ENCODE measurements around the gene TENT5C.

Gene TENT5C

DNA sequence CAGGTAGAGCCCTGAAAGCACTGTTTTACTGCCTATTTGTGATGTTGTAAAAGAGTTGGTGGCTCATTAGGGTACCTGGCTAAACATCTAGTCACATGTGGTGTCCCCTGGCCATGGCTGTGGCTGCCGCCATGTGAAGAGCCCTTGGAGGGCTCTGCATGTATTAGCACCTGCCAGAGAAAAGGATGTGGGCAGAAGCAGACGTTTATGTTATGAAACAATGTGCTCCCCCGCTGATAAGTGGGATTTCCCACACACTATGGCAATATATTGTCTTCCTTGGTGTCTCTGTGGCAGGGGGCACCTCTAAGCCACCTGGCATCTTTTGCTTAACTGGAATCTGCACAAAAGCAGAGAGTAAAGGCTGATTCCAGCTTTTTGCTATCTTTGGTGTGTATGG is 9.6 kb downstream of the TENT5C start:
- ATAC-seq = peak; percentile 50 to 62

DNA sequence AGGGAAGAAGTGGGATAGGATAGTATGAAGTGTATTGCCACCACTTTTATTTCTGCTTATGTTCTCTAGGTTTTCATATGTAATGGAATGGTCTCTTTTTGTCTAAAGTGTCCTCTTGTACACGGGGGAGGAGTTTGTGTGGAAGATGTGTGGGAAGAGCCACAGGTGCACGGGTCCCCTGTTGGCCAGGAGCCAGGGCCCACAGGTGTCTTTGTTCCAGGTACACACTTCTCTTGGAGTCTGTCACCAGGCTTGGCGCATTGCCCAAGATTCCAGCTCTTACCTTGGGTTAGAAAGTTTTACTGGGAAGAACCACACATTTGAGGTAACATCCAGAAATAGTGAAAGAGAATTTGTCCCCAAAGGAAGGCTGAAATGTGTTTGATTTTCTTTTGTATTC is 10.5 kb downstream of the TENT5C start:
- no peak for ATAC-seq

DNA sequence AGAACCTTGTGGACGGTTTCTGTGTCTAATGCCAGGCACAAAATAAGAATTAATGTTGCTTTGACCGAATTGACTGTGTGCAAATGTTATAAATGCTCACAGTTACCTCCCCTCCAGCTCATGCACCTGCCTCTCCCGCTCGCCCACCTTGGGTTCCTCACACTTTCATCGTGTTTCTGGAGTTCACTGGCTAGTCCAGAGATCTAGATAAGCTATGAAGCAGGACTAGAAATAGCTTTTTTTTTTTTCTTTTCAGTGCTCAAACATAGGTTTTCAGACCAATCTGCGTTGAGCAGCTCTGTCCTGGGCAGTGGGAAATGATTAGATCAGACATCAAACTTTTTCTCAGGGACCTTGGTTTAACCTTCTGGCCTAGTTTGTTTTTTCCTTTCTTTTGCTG is 11.1 kb downstream of the TENT5C start:
- ATAC-seq = no peak

DNA sequence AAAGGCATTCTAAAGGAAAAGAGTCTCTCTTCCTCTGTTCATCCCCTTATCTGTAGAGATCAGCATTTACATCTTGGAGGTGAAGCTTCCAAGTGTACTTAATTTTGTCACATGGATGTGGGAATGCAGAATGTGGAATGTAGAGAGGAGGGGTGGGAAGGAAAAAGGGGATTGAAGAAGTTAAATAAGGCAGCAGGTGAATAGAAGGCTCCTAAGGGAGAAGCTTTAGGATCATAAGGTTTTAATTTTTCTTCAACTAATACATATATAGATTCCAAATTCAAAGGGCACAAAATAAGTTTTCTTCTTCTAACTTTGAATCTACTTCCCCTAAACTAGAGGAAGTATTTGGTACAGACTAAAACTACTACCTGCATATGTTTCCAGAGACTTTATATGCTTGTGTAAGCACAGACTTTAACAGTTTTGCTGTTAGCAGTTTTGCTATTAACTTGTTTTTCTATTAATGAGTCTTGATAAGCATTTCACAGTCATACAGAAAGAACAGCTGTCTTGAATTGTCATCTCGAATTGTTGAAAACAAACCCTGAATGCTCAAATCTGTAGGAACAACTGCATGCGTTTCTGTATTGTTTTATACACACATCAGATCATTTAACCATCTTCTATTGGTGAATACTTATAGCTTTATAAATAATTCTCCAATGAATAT is 12.7 kb downstream of the TENT5C start:
- peak; percentile 36 to 56 for ATAC-seq

DNA sequence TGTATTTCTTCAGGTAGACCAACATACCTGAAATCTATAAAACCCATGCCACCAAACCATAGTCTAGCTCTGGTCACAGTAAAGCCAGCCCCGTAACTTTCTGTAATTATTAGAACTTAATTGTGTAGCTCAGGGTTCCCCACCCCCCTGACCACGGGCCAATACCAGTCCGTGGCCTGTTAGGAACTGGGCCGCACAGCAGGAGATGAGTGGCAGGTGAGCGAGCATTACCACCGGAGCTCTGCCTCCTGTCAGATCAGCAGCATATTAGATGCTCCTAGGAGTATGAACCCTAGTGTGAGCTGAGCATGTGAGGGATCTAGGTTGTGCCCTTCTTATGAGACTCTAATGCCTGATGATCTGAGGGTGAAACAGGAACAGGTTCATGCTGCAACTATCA is 14.6 kb downstream of the TENT5C start:
- no peak for ATAC-seq

DNA sequence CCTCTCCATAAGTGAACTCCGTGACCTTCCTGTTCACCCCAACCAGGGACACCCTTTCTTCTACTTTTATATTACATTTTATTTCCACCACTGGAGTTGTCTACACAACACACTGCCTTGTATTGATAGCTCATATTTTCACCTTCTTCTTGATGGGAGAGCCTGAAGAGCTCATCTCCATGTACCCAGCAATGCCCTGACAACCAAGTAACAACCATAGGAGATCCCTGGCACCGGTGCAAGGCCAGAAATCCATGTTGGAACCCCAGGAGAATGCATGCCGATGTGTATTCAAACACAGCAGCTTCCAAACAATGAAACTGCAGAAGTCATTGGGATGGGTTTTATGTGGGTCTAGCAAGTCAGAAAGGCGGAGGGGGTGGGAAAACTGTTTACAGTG is 15.5 kb downstream of the TENT5C start:
- ATAC-seq = no peak

DNA sequence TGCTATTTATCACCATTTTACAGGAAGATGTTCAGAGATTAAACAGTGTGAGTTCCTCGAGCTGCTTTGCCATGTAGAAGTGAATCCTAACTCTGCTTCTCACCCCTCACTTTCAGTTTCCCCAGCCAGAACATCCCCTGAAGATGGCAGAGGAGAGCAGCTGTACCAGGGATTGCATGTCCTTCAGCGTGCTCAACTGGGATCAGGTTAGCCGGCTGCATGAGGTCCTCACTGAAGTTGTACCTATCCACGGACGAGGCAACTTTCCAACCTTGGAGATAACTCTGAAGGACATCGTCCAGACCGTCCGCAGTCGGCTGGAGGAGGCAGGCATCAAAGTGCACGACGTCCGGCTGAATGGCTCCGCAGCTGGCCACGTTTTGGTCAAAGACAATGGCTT is 16.9 kb downstream of the TENT5C start:
- peak in 1 of 2 donors; percentile 4 for ATAC-seq

DNA sequence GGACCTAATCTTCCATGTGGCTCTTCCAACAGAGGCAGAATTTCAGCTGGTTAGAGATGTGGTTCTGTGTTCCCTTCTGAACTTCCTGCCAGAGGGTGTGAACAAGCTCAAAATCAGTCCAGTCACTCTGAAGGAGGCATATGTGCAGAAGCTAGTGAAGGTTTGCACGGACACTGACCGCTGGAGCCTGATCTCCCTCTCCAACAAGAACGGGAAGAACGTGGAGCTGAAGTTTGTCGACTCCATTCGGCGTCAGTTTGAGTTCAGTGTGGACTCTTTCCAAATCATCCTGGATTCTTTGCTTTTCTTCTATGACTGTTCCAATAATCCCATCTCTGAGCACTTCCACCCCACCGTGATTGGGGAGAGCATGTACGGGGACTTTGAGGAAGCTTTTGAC is 17.3 kb downstream of the TENT5C start:
- ATAC-seq = no peak

DNA sequence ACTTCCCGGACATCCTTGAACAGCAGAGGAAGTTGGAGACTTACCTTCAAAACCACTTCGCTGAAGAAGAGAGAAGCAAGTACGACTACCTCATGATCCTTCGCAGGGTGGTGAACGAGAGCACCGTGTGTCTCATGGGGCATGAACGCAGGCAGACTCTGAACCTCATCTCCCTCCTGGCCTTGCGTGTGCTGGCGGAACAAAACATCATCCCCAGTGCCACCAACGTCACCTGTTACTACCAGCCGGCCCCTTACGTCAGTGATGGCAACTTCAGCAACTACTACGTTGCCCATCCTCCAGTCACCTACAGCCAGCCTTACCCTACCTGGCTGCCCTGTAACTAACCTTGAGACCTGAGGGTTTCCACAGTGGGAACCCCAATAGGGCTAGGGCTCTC is 17.9 kb downstream of the TENT5C start:
- no peak for ATAC-seq

DNA sequence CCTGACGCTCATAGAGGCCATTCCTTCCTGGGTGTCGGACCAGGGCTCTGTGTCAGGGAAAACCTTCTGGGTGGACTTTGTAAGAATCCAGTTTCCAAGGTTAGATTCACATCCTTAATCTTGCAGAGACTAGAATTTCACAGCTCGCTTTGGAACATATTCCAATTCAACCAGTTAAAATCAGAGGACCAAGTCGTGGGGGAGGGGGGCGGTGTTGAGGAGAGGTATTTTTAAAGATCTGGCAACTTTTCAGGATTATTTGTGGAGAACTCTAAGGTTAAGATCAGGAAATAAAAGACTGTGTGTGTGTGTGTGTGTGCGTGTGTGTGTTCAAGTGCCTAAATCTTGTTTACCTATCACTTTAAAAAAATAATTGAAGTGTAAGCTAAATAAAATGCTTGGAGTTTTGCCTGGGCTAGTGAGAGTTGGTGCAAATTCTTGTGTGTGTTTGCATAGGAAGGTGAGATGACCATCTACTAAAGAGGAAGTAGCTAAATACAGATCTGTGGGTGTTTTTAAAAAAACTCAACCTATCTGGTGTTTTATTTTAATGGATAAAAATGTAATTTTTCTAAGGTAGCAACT is 21.8 kb downstream of the TENT5C start:
- ATAC-seq = no peak

DNA sequence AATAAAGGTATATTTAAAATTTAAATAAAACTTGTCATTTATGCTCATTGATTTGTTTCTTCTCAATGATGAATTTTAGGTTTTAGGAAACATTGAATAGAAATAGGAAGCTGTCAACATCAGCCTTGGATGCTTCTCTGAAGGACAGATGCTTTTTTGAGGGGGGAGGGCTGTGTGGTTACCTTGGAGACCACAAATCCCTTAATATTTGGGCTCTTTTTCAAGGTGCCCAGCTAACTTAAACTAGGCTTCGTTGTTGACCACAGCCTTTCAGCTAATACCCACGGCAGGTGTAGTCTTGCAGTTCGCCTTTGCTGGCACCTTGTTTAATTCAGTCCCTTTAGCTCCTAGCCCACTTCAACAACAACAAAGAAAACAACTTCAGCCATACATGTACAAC is 22.5 kb downstream of the TENT5C start:
- no peak for ATAC-seq

DNA sequence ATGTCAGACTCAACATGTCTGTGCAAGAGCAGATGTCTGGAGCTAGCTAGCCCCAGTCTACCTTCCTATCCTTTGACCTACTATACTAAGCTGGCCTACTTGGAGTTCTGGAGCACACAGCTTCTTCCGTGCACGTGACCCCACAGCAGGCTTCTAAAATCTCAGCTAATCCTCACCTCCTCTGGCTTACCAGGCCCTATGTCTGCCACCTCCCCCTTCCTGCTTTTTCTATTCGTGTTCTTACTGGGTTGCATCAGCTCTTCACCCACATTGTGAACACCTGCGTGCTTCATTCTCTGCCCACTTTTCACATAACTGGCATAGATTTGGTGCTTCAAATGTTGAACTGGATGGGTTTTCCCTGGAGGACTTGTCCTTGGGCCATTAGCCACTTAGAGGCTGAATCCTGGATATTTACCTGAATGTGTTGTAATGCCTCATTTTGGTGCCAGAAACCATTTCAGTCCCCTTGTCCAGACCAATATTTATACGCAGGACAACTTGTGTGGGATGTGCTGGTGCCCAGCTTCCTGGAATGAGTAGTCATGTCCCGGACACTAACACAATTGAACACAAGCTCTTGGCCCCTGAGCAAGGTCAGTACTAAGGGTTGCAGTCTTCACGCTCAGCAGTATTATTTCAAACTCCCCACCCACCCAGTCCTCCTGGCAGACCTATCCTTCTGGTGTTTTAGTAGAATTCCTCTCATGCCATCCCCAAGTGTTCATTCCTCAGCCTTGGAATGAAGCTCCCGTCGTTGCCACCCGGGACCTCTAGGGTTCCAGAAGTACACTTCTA is 24.0 kb downstream of the TENT5C start:
- ATAC-seq = no peak

DNA sequence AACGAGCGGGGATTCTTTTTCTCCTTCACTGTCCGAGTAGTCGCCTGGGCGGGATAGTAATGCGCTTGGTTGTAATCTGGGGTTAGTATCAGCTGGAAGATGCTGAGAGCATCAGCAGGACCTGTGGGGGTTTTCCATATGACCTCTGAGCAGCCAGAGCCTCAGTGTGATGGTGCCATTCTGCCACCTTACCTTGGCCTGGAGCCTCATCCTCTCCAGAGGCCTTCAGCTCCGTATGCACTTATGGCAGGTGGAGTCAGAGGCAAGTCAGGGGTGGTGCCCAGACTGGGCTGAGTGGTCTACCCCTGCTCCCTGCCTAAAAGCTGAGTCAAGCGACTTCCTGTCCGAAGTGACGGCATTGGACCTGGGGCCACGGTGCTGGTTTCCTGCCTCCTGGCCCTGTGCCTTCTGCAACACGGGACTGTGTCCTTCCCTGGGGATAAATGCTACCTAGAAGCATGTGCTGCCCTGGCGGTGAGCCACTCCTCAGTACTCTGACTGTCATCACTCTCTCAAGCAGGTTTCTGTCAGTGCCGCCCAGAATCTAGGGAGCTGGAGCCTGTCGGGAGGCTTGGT is 24.7 kb downstream of the TENT5C start:
- ATAC-seq = no peak

DNA sequence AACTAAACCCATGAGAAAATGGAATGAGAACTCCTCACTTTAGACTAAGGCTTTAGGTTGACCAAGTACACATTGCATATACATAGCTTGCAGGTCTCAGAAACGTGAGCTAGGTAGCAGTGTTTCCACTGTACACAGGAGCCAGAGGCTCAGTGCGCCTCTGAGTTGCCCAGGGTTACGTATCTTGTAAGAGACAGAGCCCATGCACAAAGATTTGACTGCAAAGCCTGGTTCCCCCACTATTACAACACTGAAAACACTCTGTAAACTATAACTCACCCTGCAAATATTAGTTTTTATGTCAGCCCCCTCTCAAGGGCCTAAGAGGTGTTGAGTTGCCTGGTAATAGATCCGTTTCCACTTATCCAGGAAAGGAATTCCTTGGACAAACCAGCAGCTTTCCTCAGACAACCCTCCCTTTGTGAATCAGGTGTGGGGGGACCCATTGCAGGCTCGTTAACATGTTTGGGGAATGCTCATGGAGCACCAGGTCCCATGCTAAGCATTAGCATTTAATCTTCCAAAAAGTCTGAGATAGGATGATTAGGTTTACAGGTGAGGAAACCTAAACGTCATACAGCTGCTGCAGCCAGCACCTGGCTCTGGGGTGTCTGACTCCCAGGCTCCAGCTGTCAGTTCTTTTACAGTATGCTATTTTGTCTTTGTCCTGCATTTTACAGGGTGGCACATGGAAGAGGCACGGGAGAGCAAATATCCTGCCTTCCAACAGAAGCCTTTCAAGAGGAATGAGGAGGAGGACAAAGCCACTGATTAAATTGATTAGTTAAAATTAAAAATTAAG is 25.7 kb downstream of the TENT5C start:
- no peak for ATAC-seq

DNA sequence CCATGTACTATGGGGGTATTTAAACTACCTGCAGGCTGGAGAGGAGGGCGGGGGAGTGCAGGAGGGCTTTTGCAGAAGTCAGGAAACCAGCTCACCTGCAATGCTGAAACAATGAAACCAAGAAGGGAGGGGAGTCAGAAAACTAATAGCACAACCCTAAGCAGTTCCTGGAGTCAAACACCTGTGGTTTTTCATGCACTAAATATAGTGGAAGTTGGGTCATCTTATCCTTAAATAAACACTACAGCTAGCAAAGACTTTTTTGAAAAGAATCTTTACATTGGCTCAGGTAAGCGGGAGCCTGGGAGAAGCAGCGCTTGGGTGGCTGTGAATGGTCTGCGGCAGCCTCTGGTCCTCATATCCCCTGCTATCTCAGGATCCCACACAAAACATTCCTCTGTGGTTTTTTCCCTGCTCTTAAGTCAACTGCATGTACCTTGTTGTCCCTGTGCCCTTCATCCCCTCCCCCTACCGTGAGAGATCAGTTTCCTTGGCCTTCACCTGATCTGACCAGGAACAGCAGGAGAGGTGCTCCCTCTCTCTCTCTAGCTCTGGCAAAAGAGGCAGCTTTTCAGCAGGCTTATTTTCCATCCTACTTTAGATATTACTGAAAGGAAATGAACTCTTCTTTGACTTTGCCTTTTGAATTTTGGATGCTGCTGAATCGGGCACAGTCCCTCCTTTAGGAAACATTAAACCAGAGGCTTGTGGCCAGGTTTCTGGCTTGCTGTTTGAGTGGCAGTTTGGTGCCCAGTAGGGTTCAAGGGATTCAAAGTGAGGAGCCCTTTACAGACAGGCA is 26.6 kb downstream of the TENT5C start:
- ATAC-seq = no peak

DNA sequence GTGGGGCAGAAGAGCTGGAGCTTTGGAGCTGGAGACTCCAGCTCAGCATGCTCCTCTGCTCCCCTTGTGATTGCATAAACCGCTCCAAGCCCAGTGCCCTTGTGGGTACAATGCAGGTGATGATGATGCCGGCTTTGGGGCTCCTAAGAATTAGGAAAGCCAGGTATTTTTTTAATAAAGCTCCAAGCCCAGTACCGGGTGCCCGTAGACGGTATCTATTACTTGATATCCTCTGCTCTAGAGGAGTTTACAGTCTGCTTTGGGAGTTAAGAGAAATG is 27.2 kb downstream of the TENT5C start:
- no peak for ATAC-seq

DNA sequence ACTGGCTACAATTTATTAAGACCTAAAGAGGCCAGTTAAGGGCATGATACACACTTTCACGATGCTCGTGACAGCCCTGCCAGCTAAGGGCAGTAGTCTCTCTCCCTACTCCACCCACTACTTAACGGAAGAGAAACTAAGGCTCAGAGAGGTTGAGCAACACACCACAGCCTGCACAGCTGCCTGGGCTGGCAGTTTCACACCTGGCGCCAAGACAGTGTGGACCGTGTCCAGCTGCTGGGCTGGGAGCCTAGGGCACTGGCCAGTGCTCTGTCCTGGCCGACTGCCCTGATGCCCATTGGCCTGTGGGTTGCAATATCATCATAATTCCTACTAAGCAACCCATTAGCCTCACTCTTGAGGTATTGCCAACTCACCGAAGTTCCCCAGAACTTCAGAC is 27.6 kb downstream of the TENT5C start:
- peak; percentile 51 to 55 for ATAC-seq

DNA sequence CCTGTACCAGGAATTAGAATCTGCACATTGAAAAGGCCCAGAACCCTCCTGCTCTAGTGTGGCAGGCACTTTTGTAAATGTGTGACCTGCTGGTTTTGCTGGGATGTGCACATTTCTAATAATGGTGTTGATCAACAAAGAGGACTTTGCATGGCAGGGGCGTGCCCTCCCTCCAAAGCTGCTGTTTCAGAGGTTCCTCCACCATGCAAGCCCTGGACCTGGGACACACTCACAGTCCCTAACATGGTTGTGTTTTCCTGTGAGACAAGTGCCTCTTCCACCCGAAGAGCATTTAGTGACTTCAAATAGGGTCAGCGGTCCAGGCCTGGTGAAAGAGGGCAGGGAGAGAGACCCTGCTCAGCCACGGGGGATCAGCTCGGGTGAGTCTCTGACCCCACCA is 28.1 kb downstream of the TENT5C start:
- ATAC-seq = no peak

DNA sequence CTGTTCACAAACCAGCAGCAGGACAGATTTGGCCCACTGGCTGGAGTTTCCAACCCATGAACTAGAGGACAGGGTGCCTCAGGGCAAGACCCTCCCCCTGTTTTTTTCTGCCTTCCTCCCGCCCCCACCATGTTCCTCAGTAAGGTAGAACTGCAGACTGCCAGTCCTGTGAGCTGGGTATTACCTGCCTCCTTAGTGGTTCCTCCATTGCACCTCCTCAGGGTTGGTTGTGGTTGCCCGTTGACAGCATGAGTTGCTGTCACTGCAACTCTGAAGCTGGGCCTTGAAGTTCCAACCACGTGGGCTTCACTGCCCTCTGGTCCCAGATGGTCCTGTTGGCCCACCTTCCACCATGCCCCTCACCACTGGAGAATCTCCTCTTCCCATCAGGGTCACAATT is 28.8 kb downstream of the TENT5C start:
- no peak for ATAC-seq

DNA sequence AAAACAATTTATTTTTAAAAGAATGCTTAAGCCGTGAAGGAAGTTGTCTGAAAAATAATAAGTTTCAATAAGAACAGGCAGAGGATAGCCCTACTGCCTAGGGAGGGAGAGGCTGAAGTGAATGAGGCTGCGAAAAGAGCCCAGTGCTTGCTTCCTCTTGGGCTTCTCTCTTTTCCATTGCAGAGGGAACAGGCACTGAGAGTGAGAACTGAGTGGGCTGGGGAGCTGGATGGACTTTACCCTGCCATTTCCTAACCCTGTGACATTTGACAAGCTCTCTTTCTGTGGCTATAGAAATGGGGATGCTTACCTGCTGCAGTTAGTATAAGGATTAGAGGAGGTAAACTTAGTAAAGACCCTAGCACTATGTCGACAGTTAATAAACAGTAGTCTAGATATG is 30.0 kb downstream of the TENT5C start:
- no peak for ATAC-seq

DNA sequence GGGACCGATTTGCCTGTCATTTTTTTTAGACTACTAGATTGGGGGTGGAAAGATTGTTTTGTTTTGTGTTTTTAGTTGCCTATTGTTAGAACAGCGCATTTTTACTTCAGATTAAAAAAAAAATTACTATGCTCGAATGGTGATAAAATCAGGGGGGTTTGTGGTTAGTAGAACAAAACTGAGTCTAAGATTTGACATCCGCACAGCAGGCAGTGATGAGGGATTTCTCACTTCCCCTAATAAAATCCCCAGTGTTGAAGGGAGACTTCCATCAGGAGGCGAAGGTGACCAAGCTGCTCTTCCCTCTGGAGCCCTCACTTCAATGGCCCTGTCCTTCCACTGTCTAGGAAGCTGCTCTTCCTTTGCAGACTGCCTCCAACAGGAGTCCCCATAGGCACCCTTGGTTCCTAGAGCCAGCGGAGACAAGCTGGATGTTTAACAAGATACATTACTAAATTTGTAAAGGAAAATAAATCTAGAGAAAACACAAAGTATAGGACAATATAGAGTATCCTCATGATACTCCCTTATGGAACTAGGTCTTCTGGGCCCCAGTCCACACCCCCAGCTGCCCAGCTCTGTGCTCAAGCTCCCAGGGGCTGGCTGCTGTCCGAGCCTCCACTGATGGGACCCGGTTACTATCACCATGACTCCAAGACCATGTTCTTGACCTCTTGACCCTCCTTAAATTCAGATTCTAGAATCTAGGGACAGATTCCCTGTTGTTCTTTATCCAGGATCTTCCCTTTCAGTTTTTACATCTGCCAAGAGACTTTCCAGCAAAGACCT is 31.0 kb downstream of the TENT5C start:
- ATAC-seq = no peak

DNA sequence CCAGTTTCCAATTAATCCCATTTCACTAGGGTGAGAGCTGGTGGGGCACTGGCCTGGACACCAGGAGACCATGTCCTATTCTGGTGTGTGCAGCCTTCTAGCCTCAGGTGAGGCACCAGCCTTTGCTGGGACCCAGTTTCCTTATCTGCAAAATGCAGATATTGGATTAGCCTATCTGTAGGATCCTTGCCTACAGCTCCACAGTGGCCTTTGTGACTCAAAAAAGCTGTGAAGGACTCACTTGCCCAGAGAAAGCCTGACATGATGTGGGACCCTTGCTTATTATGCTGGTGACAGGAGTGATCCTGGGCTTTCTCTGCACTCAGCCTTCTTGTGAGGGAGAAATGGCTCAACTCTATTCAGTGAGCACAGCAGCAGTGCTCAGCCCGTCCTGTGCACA is 32.3 kb downstream of the TENT5C start:
- no peak for ATAC-seq

Data from activated CD4-positive, CD25-positive, alpha-beta regulatory T cell treated with anti-CD3 and anti-CD28 coated beads, Interleukin-2, amount 50 U/mL, for 24 hours (primary cell).